Esophagus squamous epithelium (tissue), 4 donors: ENCODE data around the gene TMEM38A.

Source experiments
- CTCF ChIP-seq, 6 experiments: fragments of 450-650 bp in 4 of 6; fragments of 200-600 bp in 2 of 6; sonication (generic) in 2 of 6; IDR thresholded peaks; one replicate each; pipeline ENCODE4 v1.5.1; 2016 to 2019; ENCODE audit warnings: antibody characterized with exemption in 6 of 6, mild to moderate bottlenecking in 4 of 6, moderate library complexity in 4 of 6
- POLR2A ChIP-seq, 4 donors: fragments of 450-650 bp; IDR thresholded peaks; one replicate each; pipeline ENCODE4 v1.6.1; 2017; ENCODE audit warnings: antibody characterized with exemption in 4 of 4, mild to moderate bottlenecking in 4 of 4, moderate library complexity in 3 of 4

- TF ChIP-seq CTCF (IDR thresholded peaks at IDR 0.05) (no peak), POLR2A (IDR thresholded peaks at IDR 0.05) (no peak)
Measured at GRCh38 chr19:16627193-16627927, 33.6 kb upstream of the TMEM38A start.
